MCF 10A (cell line): ENCODE measurements around the gene BAIAP3. TPM values are rescaled to one million over a fixed set of nuclear protein-coding genes. Genes with fewer than 3 reads are reported as not detected.
"Not testable (repeated sequence)": the region's sequence is repeated elsewhere in the genome, so short reads cannot be mapped to it uniquely, and the experiment has no call there.

ENCODE experiments used
- BruUV-seq: library from RNA; stranded (reverse); fragments of 400-500 nt; replicated peaks from 2 replicates; lab custom pipeline; 2021; lab: Mats Ljungman, UMichigan
- CTCF ChIA-PET: fragments of 300-600 bp; sonication (Branson Sonifier 250); formaldehyde crosslinking; extraction: SDS; loops from one replicate; lab custom pipeline; 2021; ENCODE audit warnings: antibody characterized with exemption, inconsistent platforms; lab: Yijun Ruan, JAX
- POLR2A ChIA-PET: fragments of 300-600, 350-650 bp; sonication (Branson Sonifier 250); formaldehyde crosslinking; extraction: SDS; loops from one replicate; lab custom pipeline; 2020; ENCODE audit warnings: antibody characterized with exemption, inconsistent platforms; lab: Yijun Ruan, JAX
- DNase-seq: peaks from one replicate; pipeline ENCODE4 v3.0.0-alpha.2; 2018; ENCODE audit not compliant: unreplicated experiment
- H3K27ac Mint-ChIP-seq: one replicate; pipeline ENCODE4 v1.8.0; 2022; ENCODE audit warnings: mild to moderate bottlenecking, low read depth, mixed read lengths; ENCODE audit not compliant: unreplicated experiment
- H3K27me3 Mint-ChIP-seq: one replicate; pipeline ENCODE4 v1.8.0; 2022; ENCODE audit warnings: mixed read lengths; ENCODE audit not compliant: insufficient read depth, unreplicated experiment
- H3K36me3 Mint-ChIP-seq: one replicate; pipeline ENCODE4 v1.8.0; 2022; ENCODE audit warnings: mild to moderate bottlenecking, moderate library complexity, mixed read lengths; ENCODE audit not compliant: insufficient read depth, unreplicated experiment
- H3K4me1 Mint-ChIP-seq: one replicate; pipeline ENCODE4 v1.8.0; 2022; ENCODE audit warnings: mixed read lengths; ENCODE audit not compliant: insufficient read depth, unreplicated experiment
- H3K4me3 Mint-ChIP-seq: one replicate; pipeline ENCODE4 v1.8.0; 2022; ENCODE audit warnings: mild to moderate bottlenecking, moderate library complexity, mixed read lengths; ENCODE audit not compliant: unreplicated experiment
- H3K9me3 Mint-ChIP-seq: one replicate; pipeline ENCODE4 v1.8.0; 2022; ENCODE audit warnings: mixed read lengths; ENCODE audit not compliant: unreplicated experiment
- intact Hi-C: fragments of 100-400 bp; cut with micrococcal nuclease; formaldehyde crosslinking; loops from 2 replicates; pipeline ENCODE4 v1.14.1; 2022
- total RNA-seq: library from RNA; stranded (reverse); gene quantifications from 2 replicates; pipeline ENCODE4 v1.2.3, GENCODE V29; 2022
- TF ChIP-seq, protein P1 (sequence below): fragments of 200-600 bp; IDR thresholded peaks from one replicate; pipeline ENCODE4 v1.8.0; 2022; ENCODE audit warnings: antibody characterized with exemption, mild to moderate bottlenecking; ENCODE audit not compliant: unreplicated experiment

BAIAP3 gene
- total RNA-seq, 1 experiment from 2014 or later, result 0.75 TPM

DNA sequence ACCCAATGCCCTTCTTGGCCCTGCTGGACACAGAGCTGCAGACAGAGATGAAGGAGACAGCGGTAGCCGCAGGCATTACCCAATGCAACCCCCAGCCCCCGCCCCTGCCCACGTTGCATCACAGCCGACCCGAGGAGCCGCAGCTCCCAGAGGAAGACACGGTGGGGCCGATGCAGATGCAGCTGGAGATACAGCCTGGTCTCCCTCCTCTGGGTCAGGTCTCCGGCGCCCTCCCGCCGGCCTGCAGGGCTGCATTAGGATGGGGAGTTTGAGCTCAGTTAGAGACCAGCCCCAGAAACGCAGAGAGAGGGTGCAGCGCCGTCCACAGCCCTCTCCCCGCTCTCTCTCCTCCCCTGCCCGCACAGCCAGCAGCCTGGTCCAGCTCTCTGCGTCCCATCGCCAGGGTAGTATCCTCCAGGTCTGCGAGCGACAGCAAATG is 43.4 kb upstream of the BAIAP3 start:
- BruUV-seq, result no TSS peak
- H3K4me3 Mint-ChIP-seq, result no peak overlapping the region
- no peaks in the 10 kb centered on the region for H3K4me1 Mint-ChIP-seq
- ChIA-PET POLR2A (interaction anchor here (0.6 kb wide), 1 partner anchor 35 kb away, joined by 4 read pairs; no protein-coding TSS in a partner anchor), CTCF (interaction anchor here (0.5 to 0.7 kb wide), 2 partner anchors 189 to 994 kb away, joined by 4 to 5 read pairs; no protein-coding TSS in a partner anchor)
- intact Hi-C loops, result no loop called here
- no peak overlapping the region for H3K27ac Mint-ChIP-seq
- no peaks in the 10 kb centered on the region for H3K9me3 Mint-ChIP-seq
- TF ChIP-seq, protein P1, sequence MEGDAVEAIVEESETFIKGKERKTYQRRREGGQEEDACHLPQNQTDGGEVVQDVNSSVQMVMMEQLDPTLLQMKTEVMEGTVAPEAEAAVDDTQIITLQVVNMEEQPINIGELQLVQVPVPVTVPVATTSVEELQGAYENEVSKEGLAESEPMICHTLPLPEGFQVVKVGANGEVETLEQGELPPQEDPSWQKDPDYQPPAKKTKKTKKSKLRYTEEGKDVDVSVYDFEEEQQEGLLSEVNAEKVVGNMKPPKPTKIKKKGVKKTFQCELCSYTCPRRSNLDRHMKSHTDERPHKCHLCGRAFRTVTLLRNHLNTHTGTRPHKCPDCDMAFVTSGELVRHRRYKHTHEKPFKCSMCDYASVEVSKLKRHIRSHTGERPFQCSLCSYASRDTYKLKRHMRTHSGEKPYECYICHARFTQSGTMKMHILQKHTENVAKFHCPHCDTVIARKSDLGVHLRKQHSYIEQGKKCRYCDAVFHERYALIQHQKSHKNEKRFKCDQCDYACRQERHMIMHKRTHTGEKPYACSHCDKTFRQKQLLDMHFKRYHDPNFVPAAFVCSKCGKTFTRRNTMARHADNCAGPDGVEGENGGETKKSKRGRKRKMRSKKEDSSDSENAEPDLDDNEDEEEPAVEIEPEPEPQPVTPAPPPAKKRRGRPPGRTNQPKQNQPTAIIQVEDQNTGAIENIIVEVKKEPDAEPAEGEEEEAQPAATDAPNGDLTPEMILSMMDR, result no peak
- H3K36me3 Mint-ChIP-seq, result no peaks in the 10 kb centered on the region
- H3K27me3 Mint-ChIP-seq, result no peaks in the 10 kb centered on the region
- no peak for DNase-seq

DNA sequence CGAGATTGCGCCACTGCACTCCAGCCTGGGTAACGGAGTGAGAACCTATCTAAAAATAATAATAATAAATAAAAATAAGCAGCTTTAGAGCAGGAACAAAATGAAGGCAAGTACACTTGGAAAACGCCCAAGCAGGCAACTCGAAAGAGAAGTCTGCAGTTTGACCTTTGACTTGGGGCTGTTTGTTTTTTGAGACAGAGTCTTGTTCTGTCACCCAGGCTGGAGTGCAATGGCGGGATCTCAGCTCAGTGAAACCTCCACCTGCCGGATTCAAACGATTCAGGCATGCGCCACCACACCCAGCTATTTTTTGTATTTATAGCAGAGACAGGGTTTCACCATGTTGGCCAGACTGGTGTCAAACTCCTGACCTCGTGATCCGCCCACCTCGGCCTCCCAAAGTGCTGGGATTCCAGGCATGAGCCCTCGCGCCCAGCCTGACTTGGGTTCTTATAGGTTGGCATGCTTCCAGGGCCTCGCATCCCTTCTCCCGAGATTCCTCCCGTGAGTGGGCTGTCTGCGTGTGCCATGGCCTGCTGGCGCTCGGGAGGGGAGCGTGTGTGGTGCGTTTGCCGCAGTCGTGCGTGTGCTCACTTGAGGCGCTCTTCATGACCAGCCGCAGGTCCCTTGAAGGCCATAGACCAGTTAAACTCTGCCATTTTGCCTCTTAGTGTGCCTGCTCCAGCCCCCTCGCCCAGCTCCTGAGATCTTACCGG is 42.4 kb upstream of the BAIAP3 start:
- Mint-ChIP-seq H3K4me1 (no peaks in the 10 kb centered on the region), H3K27me3 (no peaks in the 10 kb centered on the region), H3K9me3 (no peaks in the 10 kb centered on the region), H3K36me3 (no peaks in the 10 kb centered on the region), H3K27ac (no peak overlapping the region), H3K4me3 (no peak overlapping the region)
- ChIA-PET POLR2A (interaction anchor here (0.7 kb wide), 1 partner anchor 247 kb away, joined by 3 read pairs; no protein-coding TSS in a partner anchor), CTCF (no interaction called here)
- DNase-seq, result no peak
- BruUV-seq, result no TSS peak
- intact Hi-C loops, result no loop called here
- TF ChIP-seq, protein P1, result no peak

DNA sequence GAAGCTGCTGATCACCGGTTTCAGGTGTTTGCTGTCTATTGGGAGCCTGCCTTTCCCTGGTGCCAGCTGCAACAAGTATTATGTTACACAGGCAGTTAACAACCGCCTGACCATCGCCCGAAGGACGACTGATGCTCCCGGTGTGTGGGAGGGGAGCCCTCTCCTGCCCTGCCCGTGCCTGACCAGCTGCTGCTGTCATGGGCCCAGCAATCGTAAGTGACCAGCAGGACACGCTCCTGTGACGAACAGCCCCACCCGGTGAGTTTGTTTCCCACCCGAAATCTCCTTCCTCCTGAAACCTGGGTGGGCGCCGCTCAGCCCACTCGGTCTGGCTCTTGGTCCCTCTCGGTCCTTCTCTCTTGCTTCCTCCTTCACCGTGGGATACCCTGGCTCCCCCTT is 41.9 kb upstream of the BAIAP3 start:
- intact Hi-C loops, result no loop called here
- TF ChIP-seq, protein P1, result no peak
- Mint-ChIP-seq H3K27me3 (no peaks in the 10 kb centered on the region), H3K4me3 (no peak overlapping the region), H3K9me3 (no peaks in the 10 kb centered on the region), H3K27ac (no peak overlapping the region), H3K4me1 (peaks cover under 1% of the 10 kb centered on the region), H3K36me3 (no peaks in the 10 kb centered on the region)
- BruUV-seq, result no TSS peak
- CTCF ChIA-PET, result no interaction called here
- POLR2A ChIA-PET, result interaction anchor here (0.7 kb wide), 1 partner anchor 247 kb away, joined by 3 read pairs; no protein-coding TSS in a partner anchor
- DNase-seq, result no peak

DNA sequence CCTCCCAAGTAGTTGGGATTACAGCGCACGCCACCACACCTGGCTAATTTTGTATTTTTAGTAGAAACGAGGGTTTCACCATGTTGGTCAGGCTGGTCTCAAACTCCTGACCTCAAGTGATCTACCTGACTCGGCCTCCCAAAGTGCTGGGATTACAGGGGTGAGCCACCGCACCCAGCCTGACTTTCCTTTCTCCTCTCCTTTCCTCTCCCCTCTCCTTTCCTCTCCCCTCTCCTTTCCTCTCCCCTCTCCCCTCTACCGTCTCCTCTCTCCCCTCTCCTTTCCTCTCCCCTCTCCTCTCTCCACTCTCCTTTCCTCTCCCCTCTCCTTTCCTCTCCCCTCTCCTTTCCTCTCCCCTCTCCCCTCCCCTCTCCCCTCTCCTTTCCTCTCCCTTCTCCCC is 41.2 kb upstream of the BAIAP3 start:
- intact Hi-C loops, H3K27ac Mint-ChIP-seq, H3K4me1 Mint-ChIP-seq, POLR2A ChIA-PET, H3K9me3 Mint-ChIP-seq, BruUV-seq, CTCF ChIA-PET, DNase-seq, H3K27me3 Mint-ChIP-seq, H3K4me3 Mint-ChIP-seq, H3K36me3 Mint-ChIP-seq: not testable (repeated sequence)

DNA sequence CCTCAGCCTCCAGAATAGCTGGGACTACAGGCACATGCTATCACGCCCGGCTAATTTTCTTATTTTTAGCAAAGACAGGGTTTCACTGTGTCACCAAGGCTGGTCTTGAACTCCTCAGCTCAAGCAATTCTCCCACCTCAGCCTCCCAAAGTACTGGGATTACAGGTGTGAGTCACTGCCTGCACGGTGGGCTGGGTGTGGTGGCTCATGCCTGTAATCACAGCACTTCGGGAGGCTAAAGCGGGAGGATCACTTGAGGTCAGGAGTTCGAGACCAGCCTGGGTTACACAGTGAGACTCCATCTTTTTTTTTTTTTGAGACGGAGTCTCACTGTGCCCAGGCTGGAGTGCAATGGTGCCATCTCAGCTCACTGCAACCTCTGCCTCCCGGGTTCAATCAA is 40.6 kb upstream of the BAIAP3 start:
- H3K27ac Mint-ChIP-seq, H3K36me3 Mint-ChIP-seq, BruUV-seq, H3K4me3 Mint-ChIP-seq, H3K9me3 Mint-ChIP-seq, H3K4me1 Mint-ChIP-seq, H3K27me3 Mint-ChIP-seq, intact Hi-C loops, DNase-seq: not testable (repeated sequence)
- ChIA-PET POLR2A (interaction anchor here (0.6 kb wide), 1 partner anchor 16 kb away, joined by 4 read pairs; the partner anchor contains the start of gene UBE2I), CTCF (interaction anchor here (0.6 kb wide), 1 partner anchor 128 kb away, joined by 3 read pairs; the partner anchor contains the start of gene UQCC4)
